ENCODE results near the gene FOXD2.

Gene FOXD2

GRCh38 chr1:47424336-47424982, 13.4 kb upstream of the FOXD2 start:
- TF ChIP-seq, protein P1, sequence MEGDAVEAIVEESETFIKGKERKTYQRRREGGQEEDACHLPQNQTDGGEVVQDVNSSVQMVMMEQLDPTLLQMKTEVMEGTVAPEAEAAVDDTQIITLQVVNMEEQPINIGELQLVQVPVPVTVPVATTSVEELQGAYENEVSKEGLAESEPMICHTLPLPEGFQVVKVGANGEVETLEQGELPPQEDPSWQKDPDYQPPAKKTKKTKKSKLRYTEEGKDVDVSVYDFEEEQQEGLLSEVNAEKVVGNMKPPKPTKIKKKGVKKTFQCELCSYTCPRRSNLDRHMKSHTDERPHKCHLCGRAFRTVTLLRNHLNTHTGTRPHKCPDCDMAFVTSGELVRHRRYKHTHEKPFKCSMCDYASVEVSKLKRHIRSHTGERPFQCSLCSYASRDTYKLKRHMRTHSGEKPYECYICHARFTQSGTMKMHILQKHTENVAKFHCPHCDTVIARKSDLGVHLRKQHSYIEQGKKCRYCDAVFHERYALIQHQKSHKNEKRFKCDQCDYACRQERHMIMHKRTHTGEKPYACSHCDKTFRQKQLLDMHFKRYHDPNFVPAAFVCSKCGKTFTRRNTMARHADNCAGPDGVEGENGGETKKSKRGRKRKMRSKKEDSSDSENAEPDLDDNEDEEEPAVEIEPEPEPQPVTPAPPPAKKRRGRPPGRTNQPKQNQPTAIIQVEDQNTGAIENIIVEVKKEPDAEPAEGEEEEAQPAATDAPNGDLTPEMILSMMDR (IDR thresholded peaks at IDR 0.05; ENCODE audit: borderline replicate concordance, insufficient read depth, low read depth, low read length): peak; percentile 61
- H3K4me3 ChIP-seq (ENCODE audit: low read depth, low read length): no peak overlapping the region

DNA sequence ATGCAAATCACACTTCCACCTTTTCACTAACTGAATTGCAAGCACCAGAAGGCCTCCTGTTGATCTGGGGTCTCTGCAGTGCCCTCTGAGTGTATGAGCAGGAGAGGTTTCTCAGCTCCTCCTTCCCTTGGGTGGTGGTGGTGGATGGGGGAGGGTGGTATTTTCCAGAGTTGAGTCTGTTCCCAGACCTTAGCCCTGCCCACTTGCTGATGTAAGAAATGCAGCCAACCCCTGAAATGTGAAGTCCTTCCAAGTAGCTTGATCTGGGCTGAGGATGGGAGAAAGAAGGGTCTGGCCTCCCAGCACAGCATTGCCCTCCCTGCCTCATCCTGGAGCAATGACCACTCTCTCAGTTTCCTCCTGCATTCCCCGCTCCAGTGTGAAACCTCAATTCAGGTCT, 6.3 kb upstream of the FOXD2 start:
- H3K4me3 ChIP-seq (ENCODE audit: low read depth, low read length): no peak overlapping the region
- TF ChIP-seq, protein P1 (IDR thresholded peaks at IDR 0.05; ENCODE audit: borderline replicate concordance, insufficient read depth, low read depth, low read length): no peak

- TF ChIP-seq, protein P1 (IDR thresholded peaks at IDR 0.05; ENCODE audit: borderline replicate concordance, insufficient read depth, low read depth, low read length): peak; percentile 68
- no peak overlapping the region for H3K4me3 ChIP-seq (ENCODE audit: low read depth, low read length)
Observed at GRCh38 chr1:47432071-47433036, 5.5 kb upstream of the FOXD2 start.

DNA sequence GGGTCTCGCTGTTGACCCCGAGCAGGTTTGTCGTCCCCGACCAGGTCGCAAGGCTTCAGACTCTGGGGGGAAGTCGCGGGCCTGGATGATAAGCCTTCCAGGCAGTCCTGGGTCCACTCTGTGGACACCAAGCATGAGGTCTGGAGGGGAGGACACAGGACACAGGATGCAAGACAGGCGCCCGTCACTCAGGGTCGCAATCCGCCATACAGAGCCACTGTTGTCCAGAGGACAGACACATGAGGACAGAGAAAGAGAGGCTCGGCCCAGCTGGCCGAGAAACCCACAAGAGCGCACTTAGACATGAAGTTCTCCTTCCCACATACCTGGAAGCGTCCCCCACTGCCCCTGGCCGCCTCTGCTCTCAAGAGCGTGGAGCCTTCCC, 4.8 kb upstream of the FOXD2 start:
- TF ChIP-seq, protein P1 (IDR thresholded peaks at IDR 0.05; ENCODE audit: borderline replicate concordance, insufficient read depth, low read depth, low read length): no peak
- no peak overlapping the region for H3K4me3 ChIP-seq (ENCODE audit: low read depth, low read length)

DNA sequence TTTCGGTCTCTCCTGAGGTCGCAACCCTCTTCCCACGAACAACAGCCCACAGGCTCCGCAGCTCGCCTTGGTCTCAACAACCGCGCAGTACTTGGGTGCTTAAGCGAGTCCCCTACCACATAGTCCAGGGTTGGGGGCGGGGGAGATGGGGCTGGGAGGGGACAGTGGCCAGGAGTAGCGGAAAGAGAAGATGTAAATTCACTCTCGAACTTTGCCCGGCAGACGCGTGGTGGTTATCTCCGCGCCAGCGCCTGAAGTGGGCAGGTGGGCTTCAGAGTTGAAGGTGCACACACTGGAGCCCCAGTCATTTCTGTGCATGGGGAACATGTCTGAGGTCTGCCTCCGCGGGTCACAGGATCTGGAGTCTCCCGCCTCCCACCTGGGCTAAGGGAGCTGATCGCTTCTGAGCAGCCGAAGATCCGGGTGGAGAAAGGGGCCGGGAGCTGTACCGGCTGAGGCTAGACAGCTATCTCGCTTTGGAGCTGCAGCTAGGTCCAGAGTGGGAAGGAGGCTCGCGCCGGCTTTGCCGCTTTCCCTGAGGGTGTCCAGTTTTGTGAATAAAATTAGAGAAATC, 4.3 kb upstream of the FOXD2 start:
- TF ChIP-seq, protein P1 (IDR thresholded peaks at IDR 0.05; ENCODE audit: borderline replicate concordance, insufficient read depth, low read depth, low read length): no peak
- H3K4me3 ChIP-seq (ENCODE audit: low read depth, low read length): no peak overlapping the region

DNA sequence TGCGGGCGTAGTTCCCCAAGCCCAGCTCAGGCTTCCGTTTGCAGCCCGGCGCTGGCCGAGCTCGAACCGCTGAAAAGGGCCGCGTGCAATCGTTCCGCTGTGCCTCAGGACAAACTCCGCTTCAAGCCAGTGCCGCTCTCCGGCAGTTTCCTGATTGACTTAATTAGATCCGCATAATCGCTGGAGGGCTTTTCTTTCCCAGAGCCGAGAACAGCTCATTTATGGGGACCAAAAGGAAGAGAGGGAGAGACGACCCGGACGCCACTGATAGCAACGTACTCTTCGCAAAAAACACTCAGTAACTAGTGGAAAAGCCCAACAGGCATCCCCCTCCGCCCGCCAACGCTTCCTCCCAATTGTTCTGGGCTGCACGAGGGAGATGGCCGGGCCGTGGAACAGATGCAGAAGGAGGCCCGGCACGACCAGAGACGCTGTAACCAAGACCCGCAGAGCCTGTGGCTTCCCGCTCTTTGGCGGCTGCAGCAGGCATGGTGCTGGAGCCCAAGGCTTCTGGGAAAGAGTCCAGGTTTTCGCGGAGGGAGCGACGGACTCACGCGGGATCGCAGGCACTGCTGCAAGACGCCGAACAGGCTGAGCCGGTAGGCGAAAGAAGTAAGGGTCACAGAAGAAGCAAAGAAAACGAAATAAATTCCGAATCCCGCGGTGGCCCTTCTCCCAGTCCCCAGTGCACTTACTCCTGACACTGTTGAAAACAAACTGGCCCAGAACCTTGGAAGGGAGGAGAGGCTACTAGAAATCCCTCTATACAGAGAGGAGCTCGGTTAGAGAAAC, 3.6 kb upstream of the FOXD2 start:
- TF ChIP-seq, protein P1 (IDR thresholded peaks at IDR 0.05; ENCODE audit: borderline replicate concordance, insufficient read depth, low read depth, low read length): no peak
- H3K4me3 ChIP-seq (ENCODE audit: low read depth, low read length): no peak overlapping the region
